HTR-8/SVneo (cell line): ENCODE measurements around the gene ZIC4.

Experiments
- DNase-seq: peaks from one replicate; pipeline ENCODE4 v3.0.0; 2011; ENCODE audit warnings: low spot score, mixed read lengths; ENCODE audit not compliant: insufficient read length
- FAIRE-seq: peaks from 2 replicates; lab custom pipeline; 2011; peaks lifted over from hg19 to GRCh38; lab: Jason Lieb, UNC

ZIC4 gene

GRCh38 chr3:147406028-147406931, at the start of gene ZIC4:
Gene ZIC4 (minus strand): TSS chr3:147406543. CDS start chr3:147402797, 3,746 bp downstream.
- FAIRE-seq = no peak
- DNase-seq = no peak

- FAIRE-seq = no peak
- no peak for DNase-seq
Measured at GRCh38 chr3:147449669-147450068, 43.3 kb upstream of the ZIC4 start.

- DNase-seq (no peak), FAIRE-seq (no peak)
Measured at GRCh38 chr3:147447224-147447623, 40.9 kb upstream of the ZIC4 start.

GRCh38 chr3:147431751-147432150, 25.4 kb upstream of the ZIC4 start:
- DNase-seq (no peak), FAIRE-seq (no peak)

- no peak for DNase-seq
Measured at GRCh38 chr3:147428754-147429153, 22.4 kb upstream of the ZIC4 start.

GRCh38 chr3:147428326-147428725, 22.0 kb upstream of the ZIC4 start:
- FAIRE-seq (no peak), DNase-seq (no peak)

More at GRCh38 chr3:147428754-147429153, 22.4 kb upstream of the ZIC4 start:
- FAIRE-seq = no peak

GRCh38 chr3:147427746-147428145, 21.4 kb upstream of the ZIC4 start:
- no peak for DNase-seq
- FAIRE-seq = no peak

- no peak for FAIRE-seq
Measured at GRCh38 chr3:147426931-147427330, 20.6 kb upstream of the ZIC4 start.

GRCh38 chr3:147425388-147425850, 19.1 kb upstream of the ZIC4 start:
- no peak for DNase-seq
- FAIRE-seq = no peak

More at GRCh38 chr3:147426931-147427330, 20.6 kb upstream of the ZIC4 start:
- DNase-seq = no peak

- DNase-seq = no peak
- no peak for FAIRE-seq
Measured at GRCh38 chr3:147424581-147425387, 18.4 kb upstream of the ZIC4 start.

GRCh38 chr3:147423798-147424580, 17.6 kb upstream of the ZIC4 start:
- FAIRE-seq = no peak
- DNase-seq = no peak

GRCh38 chr3:147423537-147423797, 17.1 kb upstream of the ZIC4 start:
- DNase-seq = no peak
- FAIRE-seq = no peak

GRCh38 chr3:147422601-147423536, 16.5 kb upstream of the ZIC4 start:
- FAIRE-seq (no peak), DNase-seq (no peak)

- FAIRE-seq (no peak), DNase-seq (no peak)
Measured at GRCh38 chr3:147422196-147422595, 15.9 kb upstream of the ZIC4 start.

- FAIRE-seq = no peak
- DNase-seq = no peak
Measured at GRCh38 chr3:147421184-147421912, 15.0 kb upstream of the ZIC4 start.

- no peak for FAIRE-seq
- DNase-seq = no peak
Measured at GRCh38 chr3:147420353-147421183, 14.2 kb upstream of the ZIC4 start.

- FAIRE-seq (no peak), DNase-seq (no peak)
Measured at GRCh38 chr3:147419781-147420224, 13.5 kb upstream of the ZIC4 start.
